Ovary (tissue), 3 donors: ENCODE results near the gene ST6GALNAC3.

Experiments
- POLR2A ChIP-seq: fragments of 450-650 bp; IDR thresholded peaks from one replicate; pipeline ENCODE4 v1.6.1; 2017; ENCODE audit warnings: antibody characterized with exemption, mild to moderate bottlenecking, moderate library complexity
- TF ChIP-seq, protein P1 (sequence below), 3 donors: fragments of 450-650 bp in 2 of 3; fragments of 200-600 bp in 1 of 3; IDR thresholded peaks; one replicate each; pipeline versions ENCODE4 v1.5.1 to v1.8.0; 2016 to 2022; ENCODE audit warnings: antibody characterized with exemption in 3 of 3, mild to moderate bottlenecking in 1 of 3
- donor health status: DM: no; HTN: no; CAD: no.

DNA sequence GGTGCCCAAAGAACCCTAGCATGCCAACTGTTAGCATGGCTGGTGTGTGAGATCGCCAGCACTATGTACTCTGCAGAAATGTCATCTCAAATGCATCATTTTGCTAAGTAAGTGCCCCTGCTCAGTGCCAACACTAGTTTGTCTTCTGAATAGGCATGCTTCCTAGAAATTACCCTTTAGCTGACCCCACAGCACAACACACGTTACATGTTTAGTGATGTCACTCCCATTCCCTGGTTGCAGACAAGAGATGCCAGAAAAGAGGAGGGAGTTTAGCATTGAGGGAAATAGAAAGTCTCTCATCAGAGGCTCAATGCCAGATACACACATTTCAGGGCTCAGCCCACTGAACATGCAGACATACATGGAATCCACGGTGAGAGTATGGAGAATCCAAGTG is 9.3 kb upstream of the ST6GALNAC3 start:
- TF ChIP-seq, protein P1, sequence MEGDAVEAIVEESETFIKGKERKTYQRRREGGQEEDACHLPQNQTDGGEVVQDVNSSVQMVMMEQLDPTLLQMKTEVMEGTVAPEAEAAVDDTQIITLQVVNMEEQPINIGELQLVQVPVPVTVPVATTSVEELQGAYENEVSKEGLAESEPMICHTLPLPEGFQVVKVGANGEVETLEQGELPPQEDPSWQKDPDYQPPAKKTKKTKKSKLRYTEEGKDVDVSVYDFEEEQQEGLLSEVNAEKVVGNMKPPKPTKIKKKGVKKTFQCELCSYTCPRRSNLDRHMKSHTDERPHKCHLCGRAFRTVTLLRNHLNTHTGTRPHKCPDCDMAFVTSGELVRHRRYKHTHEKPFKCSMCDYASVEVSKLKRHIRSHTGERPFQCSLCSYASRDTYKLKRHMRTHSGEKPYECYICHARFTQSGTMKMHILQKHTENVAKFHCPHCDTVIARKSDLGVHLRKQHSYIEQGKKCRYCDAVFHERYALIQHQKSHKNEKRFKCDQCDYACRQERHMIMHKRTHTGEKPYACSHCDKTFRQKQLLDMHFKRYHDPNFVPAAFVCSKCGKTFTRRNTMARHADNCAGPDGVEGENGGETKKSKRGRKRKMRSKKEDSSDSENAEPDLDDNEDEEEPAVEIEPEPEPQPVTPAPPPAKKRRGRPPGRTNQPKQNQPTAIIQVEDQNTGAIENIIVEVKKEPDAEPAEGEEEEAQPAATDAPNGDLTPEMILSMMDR (IDR thresholded peaks at IDR 0.05), result no peak
- TF ChIP-seq POLR2A, result no peak
